Measurements from ENCODE around the gene SLC3A2.

SLC3A2 gene

DNA sequence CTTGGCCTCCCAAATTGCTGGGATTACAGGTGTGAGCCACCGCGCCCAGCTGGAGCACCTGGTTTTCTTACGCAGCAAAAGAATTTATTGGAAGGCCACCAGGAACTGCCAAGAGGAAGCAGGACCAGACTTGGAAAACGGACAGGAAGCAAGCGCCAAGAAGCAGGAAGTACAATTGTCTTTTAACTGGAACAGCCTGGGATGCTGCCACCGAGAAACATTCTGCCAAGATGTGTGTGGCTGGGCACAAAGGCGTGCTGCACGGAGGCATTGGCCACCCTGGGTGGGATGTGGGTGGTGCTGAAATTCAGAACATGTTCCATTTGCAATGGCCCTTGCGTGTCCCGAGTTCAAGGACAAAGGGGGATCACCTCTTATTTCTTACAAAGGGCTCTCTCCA lies 15.4 kb downstream of the SLC3A2 start:
- H3K4me3 ChIP-seq (ENCODE audit: low read depth, low read length) = no peak overlapping the region
- DNase-seq (ENCODE audit: low read depth) = peak; percentile 89
- TF ChIP-seq, protein P1, sequence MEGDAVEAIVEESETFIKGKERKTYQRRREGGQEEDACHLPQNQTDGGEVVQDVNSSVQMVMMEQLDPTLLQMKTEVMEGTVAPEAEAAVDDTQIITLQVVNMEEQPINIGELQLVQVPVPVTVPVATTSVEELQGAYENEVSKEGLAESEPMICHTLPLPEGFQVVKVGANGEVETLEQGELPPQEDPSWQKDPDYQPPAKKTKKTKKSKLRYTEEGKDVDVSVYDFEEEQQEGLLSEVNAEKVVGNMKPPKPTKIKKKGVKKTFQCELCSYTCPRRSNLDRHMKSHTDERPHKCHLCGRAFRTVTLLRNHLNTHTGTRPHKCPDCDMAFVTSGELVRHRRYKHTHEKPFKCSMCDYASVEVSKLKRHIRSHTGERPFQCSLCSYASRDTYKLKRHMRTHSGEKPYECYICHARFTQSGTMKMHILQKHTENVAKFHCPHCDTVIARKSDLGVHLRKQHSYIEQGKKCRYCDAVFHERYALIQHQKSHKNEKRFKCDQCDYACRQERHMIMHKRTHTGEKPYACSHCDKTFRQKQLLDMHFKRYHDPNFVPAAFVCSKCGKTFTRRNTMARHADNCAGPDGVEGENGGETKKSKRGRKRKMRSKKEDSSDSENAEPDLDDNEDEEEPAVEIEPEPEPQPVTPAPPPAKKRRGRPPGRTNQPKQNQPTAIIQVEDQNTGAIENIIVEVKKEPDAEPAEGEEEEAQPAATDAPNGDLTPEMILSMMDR (IDR thresholded peaks at IDR 0.05; ENCODE audit: control insufficient read depth, extremely low read depth, insufficient read depth) = no peak

DNA sequence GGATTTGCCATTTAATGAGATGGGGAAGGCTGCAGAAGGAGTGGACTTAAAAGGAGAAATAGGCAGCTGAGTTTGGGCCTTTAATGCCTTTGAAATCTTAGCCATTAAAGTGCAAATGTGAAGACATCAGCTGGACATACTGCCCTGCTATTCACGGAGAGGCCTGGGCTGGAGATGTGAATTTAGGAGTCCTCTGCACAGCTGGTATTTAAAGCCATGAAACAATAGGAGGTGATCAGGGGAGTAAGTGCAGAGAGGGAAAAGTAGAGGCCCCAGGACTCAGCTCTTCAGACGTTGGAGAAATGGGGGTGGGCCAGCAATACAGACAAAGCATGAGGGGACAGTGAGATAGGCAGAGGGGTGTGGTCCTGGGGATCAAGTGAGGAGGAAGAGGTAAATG lies 16.6 kb downstream of the SLC3A2 start:
- DNase-seq (ENCODE audit: low read depth) = no peak
- no peak overlapping the region for H3K4me3 ChIP-seq (ENCODE audit: low read depth, low read length)
- TF ChIP-seq, protein P1 (IDR thresholded peaks at IDR 0.05; ENCODE audit: control insufficient read depth, extremely low read depth, insufficient read depth) = no peak

DNA sequence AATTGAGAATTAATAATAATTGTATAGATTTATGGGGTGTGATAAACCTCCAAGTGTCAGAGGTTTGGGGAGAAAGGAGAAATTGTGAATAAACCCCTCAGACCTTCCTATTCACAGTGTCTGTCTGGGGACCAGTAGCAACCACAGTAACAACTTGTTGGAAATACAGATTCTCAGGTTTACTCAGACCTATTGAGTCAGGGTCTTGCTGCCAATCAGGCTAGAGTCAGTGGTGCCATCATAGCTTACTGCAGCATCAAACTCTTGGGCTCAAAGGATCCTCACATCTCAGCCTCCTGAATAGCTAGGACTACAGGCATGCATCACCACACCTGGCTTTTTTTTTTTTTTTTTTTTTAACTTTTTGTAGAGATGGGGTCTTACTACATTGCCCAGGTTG lies 17.3 kb downstream of the SLC3A2 start:
- no peak for DNase-seq (ENCODE audit: low read depth)
- H3K4me3 ChIP-seq (ENCODE audit: low read depth, low read length) = no peak overlapping the region
- TF ChIP-seq, protein P1 (IDR thresholded peaks at IDR 0.05; ENCODE audit: control insufficient read depth, extremely low read depth, insufficient read depth) = no peak

DNA sequence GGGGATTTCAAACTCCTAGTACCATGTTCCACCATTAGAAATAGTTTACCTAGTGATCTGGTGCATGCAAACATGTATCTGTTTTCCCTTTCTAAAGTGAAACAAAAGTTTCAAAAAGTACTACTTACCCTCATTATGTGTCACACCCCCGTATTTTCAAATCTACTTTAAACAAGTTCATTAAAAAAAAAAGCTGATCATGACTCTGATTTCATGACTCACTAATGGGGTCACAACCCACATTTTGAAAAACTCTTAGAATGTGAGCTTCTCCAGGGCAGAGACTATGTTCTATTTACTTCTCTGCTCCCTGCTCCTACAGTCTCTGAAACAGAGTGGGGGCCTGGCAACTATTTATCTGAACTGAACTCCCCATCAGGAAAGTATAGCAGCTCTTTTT lies 22.2 kb downstream of the SLC3A2 start:
- DNase-seq (ENCODE audit: low read depth) = no peak
- TF ChIP-seq, protein P1 (IDR thresholded peaks at IDR 0.05; ENCODE audit: control insufficient read depth, extremely low read depth, insufficient read depth) = no peak
- H3K4me3 ChIP-seq (ENCODE audit: low read depth, low read length) = no peak overlapping the region

DNA sequence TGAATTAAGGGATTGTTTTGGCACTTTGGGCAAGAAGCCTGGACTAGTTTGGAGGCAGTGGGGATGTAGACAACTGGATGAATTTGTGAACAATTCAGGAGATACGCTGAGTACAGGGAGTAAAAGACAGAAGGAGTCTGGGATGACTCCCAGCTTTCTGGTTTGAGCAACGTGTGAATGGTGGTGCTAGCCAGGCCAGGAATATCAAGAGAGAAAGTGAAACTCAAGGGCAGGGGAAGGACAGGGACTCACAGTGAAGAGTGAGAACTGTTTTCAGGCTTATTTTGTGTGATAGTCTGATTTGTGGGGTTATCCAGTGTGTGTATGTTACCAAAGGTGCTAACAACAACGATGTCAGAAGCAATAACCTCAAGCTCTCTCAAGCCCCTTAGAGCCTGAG lies 24.6 kb downstream of the SLC3A2 start:
- no peak overlapping the region for H3K4me3 ChIP-seq (ENCODE audit: low read depth, low read length)
- TF ChIP-seq, protein P1 (IDR thresholded peaks at IDR 0.05; ENCODE audit: control insufficient read depth, extremely low read depth, insufficient read depth) = no peak

DNA sequence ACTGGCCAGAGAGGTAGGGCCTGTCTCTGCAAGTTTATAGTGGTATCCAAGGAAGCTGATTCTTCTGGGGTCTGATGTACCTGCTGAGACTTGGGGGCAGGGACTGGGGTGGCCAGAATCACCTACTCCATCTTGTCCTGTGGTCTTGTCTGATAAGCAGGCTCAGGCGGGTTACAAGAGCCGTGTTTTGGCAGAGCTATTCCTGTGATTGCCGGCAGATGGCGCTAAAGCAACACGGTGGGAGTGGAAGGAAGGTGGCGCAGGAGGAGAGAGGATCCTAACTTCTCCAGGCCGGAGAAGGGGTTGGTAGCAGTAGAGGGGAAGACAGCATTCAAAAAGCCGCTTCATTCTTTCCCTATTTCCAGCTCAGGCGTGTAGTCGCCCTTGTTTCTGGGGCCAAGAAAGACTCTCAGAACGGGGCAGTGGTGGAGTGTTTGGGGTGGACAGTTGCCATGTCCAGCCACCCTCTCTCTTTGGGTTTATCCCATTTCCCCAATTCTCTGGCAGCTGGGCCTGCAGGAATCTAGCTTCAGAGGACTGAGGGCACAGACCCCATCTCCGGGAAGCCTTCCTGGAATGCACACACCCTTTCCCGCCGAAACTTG lies 25.3 kb downstream of the SLC3A2 start:
- TF ChIP-seq, protein P1 (IDR thresholded peaks at IDR 0.05; ENCODE audit: control insufficient read depth, extremely low read depth, insufficient read depth) = peak; percentile 100
- no peak overlapping the region for H3K4me3 ChIP-seq (ENCODE audit: low read depth, low read length)
- peak; percentile 62 for DNase-seq (ENCODE audit: low read depth)

More for the DNA sequence above, 24.6 kb downstream of the SLC3A2 start:
- DNase-seq (ENCODE audit: low read depth) = no peak

DNA sequence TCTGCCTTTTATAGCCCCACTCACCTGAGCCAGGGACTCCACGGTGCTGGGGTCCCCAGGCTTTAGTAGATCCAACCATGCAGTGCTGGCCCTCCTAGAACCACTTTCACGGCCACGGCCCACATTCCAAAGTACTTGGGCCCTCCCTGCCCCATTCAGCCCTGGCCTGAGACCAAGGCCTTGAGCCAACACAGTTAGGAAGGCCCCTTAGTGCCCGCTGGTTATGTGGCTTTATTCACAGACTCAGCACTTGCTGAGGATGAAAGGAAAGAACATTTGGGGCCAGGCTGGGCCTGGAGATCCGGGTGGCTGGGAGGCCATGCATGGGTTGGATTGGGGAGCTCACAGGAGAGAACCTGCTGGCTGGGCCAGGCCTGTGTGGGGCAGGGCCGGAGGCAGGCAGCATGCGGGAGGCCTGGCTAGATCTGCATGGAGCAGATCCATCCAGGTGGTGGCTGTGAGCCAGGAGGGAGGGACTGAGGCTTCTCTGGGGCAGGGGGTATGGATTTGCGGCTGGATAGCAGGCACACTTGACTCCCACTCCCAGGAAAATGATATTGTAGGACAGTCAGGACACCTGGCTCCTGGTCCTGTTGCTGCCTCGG lies 27.9 kb downstream of the SLC3A2 start:
- DNase-seq (ENCODE audit: low read depth) = no peak
- TF ChIP-seq, protein P1 (IDR thresholded peaks at IDR 0.05; ENCODE audit: control insufficient read depth, extremely low read depth, insufficient read depth) = no peak
- H3K4me3 ChIP-seq (ENCODE audit: low read depth, low read length) = no peak overlapping the region

Data from LNCaP clone FGC (cell line).